ENCODE results near the gene CD86.

The CD86 gene

DNA sequence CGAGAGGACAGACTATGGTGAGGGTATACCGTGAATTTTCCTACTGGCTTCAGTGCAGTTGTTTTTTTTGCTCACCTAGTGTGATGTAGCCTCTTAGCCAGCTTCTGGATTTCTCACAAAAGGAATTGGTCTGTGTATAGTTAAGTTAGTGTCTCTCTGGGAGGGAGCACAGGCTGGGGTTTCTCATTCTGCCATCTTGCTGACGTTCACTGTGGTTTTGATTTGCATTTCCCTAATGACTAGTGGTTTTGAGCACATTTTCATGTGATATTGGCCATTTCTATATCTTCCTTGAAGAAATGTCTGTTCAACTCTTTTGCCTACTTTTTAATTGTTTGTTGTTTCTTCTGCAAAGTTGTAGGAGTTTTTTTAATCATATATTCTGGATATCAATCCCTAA is 2.2 kb upstream of the CD86 start:
- Histone ChIP-seq H3K4me1 (peaks cover 36% of the 10 kb centered on the region), H3K9ac (no peak overlapping the region), H4K20me1 (no peaks in the 10 kb centered on the region), H3K4me3 (no peak overlapping the region), H3K36me3 (no peaks in the 10 kb centered on the region), H3K27me3 (no peaks in the 10 kb centered on the region), H3K4me2 (peak overlapping the region; percentile 54; the same call in 1 of the 2 replicates), H3K27ac (no peak overlapping the region), H3K9me3 (no peaks in the 10 kb centered on the region)
- no peak for TF ChIP-seq Cebpa-rat (IDR thresholded peaks at IDR 0.05)

DNA sequence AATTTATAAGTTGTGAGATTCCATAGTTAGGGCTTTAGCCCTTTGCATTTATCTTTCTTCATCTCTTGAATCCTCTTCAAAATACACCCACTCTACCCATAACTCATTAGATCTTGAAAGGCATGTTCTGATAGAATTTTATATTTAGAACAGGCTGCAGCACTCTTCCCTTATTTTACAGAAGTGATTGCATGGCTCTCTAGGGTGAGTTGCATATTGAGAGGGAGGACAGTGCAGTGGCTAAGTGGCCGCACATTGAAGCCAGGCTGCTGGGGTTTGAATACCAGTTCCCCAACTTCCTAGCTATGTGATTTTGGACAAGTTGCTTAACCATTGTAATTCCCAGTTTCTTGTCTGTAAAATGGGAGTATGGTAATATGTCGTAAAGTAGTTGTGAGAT is 2.5 kb downstream of the CD86 start:
- no peak for TF ChIP-seq Cebpa-rat (IDR thresholded peaks at IDR 0.05)
- Histone ChIP-seq H4K20me1 (no peaks in the 10 kb centered on the region), H3K27me3 (no peaks in the 10 kb centered on the region), H3K36me3 (no peaks in the 10 kb centered on the region), H3K9me3 (no peaks in the 10 kb centered on the region), H3K4me1 (peaks cover 31% of the 10 kb centered on the region), H3K4me2 (no peak overlapping the region), H3K9ac (no peak overlapping the region), H3K4me3 (no peak overlapping the region), H3K27ac (no peak overlapping the region)

DNA sequence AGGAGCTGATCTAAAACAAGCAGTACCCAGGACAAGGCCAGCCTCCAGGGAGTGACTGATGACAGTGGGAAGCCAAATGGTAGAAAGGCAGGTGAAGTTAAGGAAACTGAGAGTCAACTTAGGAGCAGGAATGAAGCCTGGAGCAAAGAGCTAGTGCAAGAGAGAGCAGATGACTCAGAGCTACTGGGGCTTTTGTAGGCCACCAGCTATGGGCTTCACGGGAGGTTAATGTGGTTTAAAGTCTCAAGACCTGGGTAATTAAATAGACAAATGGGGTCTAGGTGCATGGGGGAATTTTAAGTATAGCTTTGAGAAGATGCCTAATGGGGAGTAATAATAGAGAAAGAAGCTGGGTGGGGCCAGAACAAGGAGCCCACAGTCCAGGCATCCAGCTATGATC is 3.1 kb downstream of the CD86 start:
- no peak for TF ChIP-seq Cebpa-rat (IDR thresholded peaks at IDR 0.05)
- no peak overlapping the region for H3K9ac ChIP-seq
- H3K27me3 ChIP-seq, result no peaks in the 10 kb centered on the region
- no peak overlapping the region for H3K4me2 ChIP-seq
- H3K4me1 ChIP-seq, result peaks cover 25% of the 10 kb centered on the region
- H4K20me1 ChIP-seq, result no peaks in the 10 kb centered on the region
- no peaks in the 10 kb centered on the region for H3K9me3 ChIP-seq
- no peaks in the 10 kb centered on the region for H3K36me3 ChIP-seq
- H3K27ac ChIP-seq, result no peak overlapping the region
- H3K4me3 ChIP-seq, result no peak overlapping the region

DNA sequence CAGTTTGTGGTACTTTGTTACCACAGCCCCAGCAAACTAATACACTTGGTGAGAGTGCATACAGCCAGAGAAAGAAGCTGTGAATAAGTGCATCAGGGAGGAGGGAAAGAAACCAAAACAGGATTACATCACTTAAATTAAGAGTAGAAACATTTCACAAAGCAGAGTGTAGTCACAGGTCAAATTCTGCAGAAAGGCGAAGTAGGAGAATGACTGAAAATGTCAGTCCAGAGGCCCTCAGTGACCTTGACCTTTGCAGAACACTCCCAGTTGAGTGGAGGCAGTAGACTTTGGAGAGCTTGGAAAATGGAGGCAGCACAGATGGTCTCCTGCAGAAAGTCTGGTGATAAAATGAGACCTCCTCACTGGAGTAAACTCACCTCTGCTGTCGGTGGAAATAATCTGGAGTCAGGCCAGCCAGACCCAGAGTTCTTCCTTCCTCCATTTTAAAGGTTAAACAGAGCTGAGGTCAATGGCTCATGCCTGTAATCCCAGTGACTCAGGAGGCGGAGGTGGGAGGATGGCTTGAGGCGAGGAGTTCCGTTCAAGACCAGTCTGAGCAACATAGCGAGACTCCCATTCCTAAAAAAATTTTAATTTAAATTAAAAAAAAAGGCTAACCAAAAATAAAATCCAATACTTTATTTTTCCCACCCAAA is 5.0 kb downstream of the CD86 start:
- Histone ChIP-seq H3K4me3 (no peak overlapping the region), H3K36me3 (no peaks in the 10 kb centered on the region), H3K4me2 (no peak overlapping the region), H4K20me1 (no peaks in the 10 kb centered on the region), H3K4me1 (peaks cover 6% of the 10 kb centered on the region), H3K27me3 (no peaks in the 10 kb centered on the region), H3K9ac (no peak overlapping the region), H3K9me3 (no peaks in the 10 kb centered on the region), H3K27ac (no peak overlapping the region)
- TF ChIP-seq Cebpa-rat (IDR thresholded peaks at IDR 0.05), result no peak

DNA sequence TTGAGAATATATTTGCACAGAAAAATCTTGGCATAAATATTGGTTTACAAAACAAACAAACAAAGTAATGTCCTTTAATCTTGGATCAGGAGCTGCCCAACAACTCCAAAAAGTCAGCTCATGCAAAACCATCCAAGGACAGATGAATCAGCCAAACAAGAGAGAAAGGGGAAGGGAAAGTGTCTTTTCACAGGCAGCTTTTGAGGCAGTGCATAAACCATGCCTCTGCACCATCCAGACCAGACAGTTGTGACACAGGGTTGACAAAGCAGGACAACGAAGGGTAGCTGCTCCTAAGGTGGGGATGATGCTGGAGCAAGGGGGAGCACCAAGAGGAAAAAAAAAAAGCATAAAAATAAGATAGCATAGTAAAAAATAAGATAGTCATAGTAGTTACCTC is 8.7 kb downstream of the CD86 start:
- H3K4me2 ChIP-seq, result no peak overlapping the region
- no peak for TF ChIP-seq Cebpa-rat (IDR thresholded peaks at IDR 0.05)
- H3K27me3 ChIP-seq, result no peaks in the 10 kb centered on the region
- H3K4me1 ChIP-seq, result peaks cover 15% of the 10 kb centered on the region
- no peaks in the 10 kb centered on the region for H3K36me3 ChIP-seq
- H3K27ac ChIP-seq, result no peak overlapping the region
- no peaks in the 10 kb centered on the region for H3K9me3 ChIP-seq
- H3K4me3 ChIP-seq, result no peak overlapping the region
- no peak overlapping the region for H3K9ac ChIP-seq
- H4K20me1 ChIP-seq, result no peaks in the 10 kb centered on the region

DNA sequence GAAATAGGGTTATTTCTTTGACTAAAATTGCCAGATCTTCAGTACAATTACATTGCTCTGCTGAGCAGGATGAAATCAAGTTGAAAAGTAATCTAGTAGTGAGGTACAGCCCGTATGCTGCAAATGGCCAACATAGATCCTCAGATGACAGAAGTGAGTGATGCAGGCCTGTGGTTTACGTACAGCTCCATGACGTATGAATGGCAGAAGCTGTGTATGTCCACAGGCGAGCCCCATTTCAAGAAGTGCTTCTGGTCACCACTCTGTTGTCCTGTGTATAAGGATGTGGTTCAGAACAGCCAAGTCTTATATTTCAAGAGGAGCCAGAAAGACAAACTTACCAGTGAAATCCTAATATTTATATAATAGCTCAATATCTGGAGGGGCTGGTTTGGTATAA is 9.2 kb downstream of the CD86 start:
- Histone ChIP-seq H3K4me3 (no peak overlapping the region), H3K27me3 (no peaks in the 10 kb centered on the region), H3K9me3 (no peaks in the 10 kb centered on the region), H3K36me3 (no peaks in the 10 kb centered on the region), H3K27ac (no peak overlapping the region), H4K20me1 (no peaks in the 10 kb centered on the region), H3K4me1 (peaks cover 15% of the 10 kb centered on the region), H3K9ac (no peak overlapping the region), H3K4me2 (no peak overlapping the region)
- no peak for TF ChIP-seq Cebpa-rat (IDR thresholded peaks at IDR 0.05)

DNA sequence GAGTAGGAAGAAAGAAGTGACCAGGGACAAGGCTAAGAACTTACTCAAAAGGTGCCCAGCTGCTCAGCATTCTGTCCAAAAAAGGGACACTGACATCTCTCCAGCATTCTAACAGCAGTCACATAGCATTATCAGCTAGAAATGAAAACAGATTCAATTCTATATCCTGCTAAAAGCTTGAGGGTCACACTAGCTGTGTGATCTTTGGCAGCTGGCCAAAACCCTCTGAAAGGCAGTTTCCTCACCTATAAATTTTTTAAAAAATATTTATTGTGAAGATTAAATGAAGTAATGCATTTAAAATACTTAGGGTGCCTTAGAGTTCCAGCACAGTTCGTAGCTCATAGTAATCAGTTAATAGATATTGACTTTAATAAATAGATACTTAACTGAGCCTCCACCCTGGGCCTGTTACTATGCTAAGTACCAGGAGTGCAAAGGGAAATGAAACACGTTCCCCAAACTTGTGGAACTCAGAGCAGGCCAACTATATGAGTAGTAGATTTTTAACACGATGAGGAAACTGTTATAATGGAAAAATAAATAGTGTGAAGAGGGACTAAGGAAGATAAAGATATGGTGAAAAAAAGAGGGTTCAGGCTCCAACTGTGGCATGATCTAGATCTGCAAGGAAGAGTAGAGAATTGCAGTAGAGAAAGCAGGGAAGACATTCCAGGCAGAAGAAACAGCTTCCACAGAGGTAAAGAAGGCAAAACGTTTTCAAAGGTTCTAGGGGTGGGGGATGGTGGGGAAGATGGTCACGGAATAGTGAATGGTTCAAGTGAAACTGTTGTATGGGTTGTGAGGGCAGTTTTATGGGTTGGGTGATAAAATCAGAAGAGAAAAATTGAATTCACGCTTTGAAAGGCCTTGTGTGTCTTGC is 11.4 kb downstream of the CD86 start:
- peak overlapping the region; percentile 39 for H3K4me2 ChIP-seq
- H3K4me1 ChIP-seq, result peaks cover 15% of the 10 kb centered on the region
- TF ChIP-seq Cebpa-rat (IDR thresholded peaks at IDR 0.05), result no peak
- no peaks in the 10 kb centered on the region for H3K36me3 ChIP-seq
- no peak overlapping the region for H3K4me3 ChIP-seq
- no peak overlapping the region for H3K9ac ChIP-seq
- no peaks in the 10 kb centered on the region for H3K9me3 ChIP-seq
- H3K27me3 ChIP-seq, result no peaks in the 10 kb centered on the region
- H3K27ac ChIP-seq, result no peak overlapping the region
- H4K20me1 ChIP-seq, result no peaks in the 10 kb centered on the region

DNA sequence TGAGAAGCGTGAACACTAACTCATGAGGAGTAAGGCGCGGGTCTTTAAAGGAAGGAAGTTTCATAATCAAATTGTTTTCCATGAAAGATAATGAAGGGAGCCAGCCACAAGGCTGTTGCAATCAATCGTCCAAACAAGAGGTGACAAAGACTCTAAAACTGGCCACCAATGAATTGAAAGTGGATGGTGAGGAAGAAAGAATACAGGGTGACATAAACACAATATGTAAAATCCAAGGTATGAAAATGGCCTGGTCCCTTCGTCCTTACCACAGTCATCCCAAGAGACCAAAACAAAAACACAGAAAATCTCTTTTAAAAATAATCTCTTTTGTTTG is 12.0 kb downstream of the CD86 start:
- H3K27me3 ChIP-seq, result no peaks in the 10 kb centered on the region
- no peak overlapping the region for H3K9ac ChIP-seq
- H4K20me1 ChIP-seq, result no peaks in the 10 kb centered on the region
- no peak overlapping the region for H3K4me3 ChIP-seq
- TF ChIP-seq Cebpa-rat (IDR thresholded peaks at IDR 0.05), result no peak
- H3K27ac ChIP-seq, result no peak overlapping the region
- H3K9me3 ChIP-seq, result no peaks in the 10 kb centered on the region
- peak overlapping the region; percentile 39 for H3K4me2 ChIP-seq
- peaks cover 15% of the 10 kb centered on the region for H3K4me1 ChIP-seq
- no peaks in the 10 kb centered on the region for H3K36me3 ChIP-seq

DNA sequence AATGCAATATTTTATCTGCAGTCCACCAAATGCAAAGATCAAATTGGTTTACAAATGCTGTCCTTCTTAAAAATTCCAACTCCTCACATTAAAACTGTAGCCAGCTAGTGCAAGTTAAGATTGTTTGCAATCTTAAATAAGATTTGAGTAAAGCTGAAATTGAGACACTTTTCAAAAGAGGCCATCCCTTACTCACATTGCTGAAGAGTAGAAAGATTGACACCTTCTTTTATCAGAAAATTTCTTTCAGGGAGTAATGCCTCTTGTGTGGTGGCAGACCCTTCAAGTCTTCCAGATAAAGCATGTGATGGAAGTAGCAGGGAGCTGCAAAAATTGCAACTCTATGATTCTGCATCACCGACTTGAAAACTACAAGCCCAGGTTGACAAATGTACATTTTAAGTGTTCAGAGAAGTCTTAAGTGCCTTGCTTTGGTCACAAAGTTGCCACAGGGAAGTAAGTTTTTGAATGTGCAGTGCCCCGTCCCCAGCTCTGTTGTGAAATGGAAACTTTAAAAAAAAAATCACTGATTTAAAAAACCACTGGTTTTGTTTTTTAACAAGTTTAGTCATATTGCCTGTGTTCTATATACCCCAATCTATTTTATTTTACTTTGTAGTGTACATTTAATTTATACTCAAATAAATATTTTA is 12.6 kb downstream of the CD86 start:
- Histone ChIP-seq H3K9ac (no peak overlapping the region), H3K9me3 (no peaks in the 10 kb centered on the region), H4K20me1 (no peaks in the 10 kb centered on the region), H3K4me3 (no peak overlapping the region), H3K4me1 (peaks cover 15% of the 10 kb centered on the region), H3K27me3 (no peaks in the 10 kb centered on the region), H3K27ac (no peak overlapping the region), H3K4me2 (peak overlapping the region; percentile 39), H3K36me3 (no peaks in the 10 kb centered on the region)
- TF ChIP-seq Cebpa-rat (IDR thresholded peaks at IDR 0.05), result no peak

All from BLaER1 (cell line).